NCI-H1092 (cell line): Measurements from ENCODE around the gene CYSRT1.

Source experiments
- DNase-seq: peaks from one replicate; lab custom pipeline; 2025; lab: John Stamatoyannopoulos, UW

The CYSRT1 gene

DNA sequence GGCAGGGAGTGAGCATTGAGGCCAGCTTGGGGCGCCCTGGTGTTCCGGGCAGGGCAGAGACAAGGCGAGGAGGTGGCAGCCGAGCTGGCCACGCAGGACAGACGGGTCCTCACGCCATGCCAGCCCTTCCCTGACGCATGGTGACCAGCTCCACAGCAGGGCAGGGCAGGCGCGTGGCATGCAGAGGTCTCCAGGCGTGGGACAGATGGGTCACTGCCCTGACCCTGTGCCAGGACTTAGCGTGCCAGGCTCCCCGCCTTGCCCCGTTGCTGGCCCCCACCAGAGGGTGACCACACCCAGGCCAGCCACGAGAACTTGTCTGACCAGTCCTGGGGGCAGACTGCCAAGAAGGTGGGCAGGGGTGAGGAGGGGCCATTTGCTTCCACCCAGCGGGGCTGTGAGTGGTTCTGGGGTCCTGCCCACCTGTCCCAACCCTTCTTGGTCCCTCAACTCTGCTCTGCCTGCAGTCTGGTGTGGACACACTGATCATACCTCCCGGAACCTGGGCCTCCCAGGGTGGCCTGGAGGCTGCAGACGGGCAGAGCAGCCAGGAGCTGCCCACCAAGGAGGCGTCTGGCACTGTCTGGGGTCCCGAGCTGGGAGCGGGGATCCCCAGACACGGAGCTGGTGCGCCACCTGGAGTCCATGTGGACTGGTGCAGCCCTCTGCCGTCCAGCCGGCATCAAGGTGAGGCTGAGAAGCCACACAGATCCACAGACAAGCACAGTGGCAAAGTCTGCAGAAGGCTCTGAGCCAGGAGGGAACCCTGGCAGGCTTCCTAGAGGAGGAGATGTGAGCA, 2.3 kb downstream of the CYSRT1 start, which contains the start of gene RNF224:
TSS of gene RNF224 (plus strand) at position 449 of the 799 bp plus-strand sequence. CDS start 834 bp downstream, outside the sequence.
- peak; percentile 60 for DNase-seq

DNA sequence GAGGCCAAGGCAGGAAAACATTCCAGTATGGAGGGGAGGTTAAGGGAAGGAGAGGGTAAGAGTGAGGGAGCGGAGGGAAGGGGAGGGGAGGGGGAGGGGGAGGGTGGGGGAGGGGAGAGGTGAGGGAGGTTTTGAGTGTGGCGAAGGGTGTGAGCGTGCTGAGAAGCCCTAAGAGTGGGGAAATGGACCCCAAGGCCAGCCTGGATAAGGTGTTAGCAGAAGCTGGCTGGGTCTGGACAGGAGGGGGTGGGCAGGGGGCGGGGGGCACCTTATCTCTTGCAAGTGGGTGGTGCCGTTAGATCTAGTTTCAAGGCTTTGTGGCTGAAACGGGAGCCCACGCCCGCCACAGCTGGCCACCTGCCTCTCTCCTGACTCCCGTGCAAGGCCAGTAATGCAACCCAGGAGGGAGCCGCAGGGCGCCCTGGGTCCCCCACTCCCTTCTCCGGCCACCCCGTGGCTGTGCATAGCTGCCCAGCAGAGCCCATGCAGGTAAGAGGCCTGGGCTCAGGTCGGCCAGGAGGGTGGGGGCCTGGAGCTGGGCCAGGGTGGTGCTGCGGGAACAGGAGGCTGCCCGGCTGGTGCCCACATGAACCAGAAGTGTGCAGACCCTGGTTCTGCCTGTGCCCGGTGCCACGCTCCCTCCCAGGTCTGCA, 3.0 kb downstream of the CYSRT1 start:
- DNase-seq = no peak

DNA sequence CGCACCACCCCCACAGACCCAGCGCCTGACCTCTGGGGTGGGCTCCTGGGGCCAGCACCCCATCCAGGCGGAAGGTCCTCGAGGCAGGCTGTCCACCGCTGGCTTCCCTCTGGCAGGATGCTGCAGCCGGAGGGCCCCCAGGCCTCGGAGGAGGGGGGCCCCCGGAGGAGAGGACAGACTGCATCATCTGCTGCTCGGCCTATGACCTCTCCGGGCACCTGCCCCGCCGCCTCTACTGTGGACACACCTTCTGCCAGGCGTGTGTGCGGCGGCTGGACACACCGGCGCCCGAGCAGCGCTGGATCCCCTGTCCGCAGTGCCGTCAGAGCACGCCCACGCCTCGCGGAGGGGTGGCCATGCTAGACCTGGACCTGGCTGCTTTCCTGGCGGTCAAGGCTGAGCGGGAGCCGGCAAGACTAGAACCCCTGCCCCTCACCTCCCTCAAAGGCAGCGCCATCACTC, 3.6 kb downstream of the CYSRT1 start:
- DNase-seq = no peak

DNA sequence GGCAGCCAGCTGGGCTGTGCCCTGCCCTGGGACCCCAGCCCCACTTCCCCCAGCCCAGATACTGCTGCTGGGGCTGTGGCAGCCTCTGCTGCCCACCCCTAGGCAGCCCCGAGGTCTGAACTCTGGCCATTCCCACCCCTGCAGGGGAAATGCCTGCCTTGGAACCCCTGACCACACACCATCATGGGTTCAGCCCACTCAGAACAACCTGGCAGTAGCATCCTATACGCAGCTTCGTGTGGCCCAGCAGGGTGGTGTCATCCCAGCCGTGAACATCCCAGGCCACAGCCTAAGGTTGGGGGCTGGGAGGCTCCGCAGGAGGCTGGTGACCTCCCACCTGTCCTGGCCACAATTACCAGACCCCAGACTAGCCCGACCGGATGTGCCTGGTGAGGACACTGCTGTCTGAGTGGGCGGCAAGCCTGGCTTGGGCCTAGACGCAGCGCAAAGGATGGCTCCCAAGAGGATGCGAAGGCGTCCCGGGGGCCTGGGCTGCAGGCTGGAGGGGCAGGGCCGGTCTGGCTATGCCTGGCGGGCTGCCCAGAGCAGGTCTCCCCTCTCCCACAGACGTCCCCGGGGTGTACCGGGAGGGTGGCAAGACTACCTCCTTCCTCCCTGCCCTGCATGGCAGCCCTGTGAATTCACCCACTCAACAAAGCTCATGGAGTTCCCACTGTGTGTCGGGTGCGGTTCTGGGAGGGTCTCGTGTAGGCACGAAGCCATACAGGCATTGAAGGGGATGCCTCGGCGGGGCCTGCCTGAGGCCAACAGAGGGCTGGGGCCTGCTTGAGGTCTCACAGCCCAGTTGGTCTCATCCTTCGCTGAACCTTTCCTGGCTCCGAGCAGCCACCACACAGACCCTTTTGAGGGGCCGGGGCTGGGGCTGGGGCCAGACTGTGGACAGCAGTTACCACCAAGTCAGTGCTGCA, 4.3 kb downstream of the CYSRT1 start:
- no peak for DNase-seq

DNA sequence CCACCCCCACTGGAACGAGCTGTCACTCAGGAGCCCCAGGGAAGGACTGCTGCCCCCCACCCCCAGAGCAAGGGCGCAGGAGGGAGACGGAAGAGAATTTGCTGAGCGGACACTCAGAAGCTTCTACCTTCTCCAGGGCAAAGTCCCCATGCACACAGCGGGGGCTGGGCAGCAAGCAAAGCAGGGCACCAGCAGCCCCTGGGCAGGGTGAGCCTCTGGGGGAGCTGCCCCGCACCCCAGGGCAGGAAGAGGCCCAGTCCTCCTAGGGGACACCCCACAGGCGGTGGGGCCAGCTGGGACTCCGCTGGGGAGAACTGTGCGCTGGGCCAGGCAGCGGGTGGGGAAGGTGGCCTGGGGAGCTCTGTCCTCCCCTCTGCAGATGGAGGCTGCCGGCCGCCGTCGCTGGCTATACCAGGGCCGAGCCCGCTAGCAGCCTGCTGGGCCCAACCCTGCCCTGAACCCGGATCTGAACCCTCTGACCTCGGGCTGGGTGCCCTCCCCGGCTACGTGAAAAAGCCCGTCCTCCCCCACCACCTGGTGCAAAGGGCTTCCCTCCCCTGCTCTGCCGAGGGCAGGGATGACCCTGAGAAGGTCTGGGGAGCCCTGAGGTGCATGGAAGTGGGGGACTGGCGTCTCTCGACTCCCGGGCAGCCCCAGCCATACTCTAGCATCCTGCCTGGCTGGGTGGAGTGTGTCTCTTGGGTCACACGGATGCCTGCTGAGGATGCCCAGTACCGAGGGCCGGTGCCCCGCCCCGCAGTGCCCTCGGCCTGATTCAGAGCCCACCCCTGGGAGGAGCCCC, 5.1 kb downstream of the CYSRT1 start:
- no peak for DNase-seq

DNA sequence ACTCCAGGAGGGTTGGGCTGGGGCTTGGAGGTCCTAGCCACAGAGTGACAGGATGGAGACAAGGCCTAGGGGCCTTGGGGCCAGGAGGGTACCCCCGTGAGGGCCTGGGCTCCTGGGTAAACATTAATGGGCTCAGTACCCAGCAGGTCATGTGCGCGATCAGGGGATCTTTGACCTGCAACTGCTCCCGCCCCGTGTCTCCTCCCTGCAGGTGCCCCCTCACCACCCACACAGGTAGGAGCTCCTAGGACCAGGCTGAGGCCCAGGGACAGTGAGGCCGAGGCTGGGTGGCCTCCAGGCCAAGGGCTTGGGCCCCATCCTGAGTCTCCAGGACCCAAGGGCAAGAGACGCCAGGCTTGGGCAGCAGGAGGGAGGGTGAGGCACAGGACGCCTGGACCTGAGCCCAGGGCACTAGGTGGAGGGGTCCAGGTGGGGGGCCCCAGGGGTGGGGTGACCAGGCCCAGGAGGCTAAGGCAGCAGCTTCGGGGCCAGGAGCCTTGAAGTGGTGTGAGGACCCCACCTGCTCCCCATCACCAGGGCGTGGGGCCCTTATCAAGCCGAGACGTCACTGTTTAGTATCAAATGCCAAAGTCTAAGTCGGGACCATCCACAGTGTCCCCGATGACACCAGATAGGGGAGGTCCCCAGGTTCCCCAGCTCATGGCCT, 5.9 kb downstream of the CYSRT1 start, which contains the start of gene SLC34A3:
TSS of gene SLC34A3 (plus strand) at position 197 of the 667 bp plus-strand sequence. CDS start 802 bp downstream, outside the sequence.
- DNase-seq = no peak

DNA sequence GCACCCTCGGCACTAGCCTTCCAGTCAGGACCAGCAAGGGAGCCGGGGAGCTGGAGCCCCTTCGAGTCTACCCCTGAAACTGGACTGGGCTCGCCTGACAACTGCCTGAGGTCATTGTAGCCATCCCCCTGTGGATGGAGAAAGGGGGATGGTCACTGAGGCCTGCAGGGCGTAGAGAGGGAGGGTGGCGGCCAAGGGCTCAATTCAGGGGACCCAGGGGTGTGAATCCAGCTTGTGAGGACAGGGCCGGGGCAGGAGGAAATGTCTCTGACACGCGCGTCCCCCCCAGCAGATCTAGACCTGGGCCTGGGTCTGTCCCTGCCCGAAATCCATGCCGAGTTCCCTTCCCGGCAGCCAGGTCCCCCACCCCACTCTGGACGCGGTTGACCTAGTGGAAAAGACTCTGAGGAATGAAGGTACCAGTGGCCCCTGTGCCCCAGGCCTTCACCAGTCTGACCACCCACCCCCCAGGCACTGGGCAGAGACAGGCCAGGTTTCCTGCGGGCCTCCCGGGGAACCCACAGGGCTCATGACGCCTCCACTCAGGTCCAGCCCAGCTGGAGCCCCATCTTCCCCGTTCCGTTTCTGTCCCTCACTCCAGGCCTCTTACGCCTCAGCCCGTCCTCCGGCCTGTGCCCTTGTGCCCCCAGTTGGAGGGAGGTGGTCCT, 6.5 kb downstream of the CYSRT1 start:
- no peak for DNase-seq

DNA sequence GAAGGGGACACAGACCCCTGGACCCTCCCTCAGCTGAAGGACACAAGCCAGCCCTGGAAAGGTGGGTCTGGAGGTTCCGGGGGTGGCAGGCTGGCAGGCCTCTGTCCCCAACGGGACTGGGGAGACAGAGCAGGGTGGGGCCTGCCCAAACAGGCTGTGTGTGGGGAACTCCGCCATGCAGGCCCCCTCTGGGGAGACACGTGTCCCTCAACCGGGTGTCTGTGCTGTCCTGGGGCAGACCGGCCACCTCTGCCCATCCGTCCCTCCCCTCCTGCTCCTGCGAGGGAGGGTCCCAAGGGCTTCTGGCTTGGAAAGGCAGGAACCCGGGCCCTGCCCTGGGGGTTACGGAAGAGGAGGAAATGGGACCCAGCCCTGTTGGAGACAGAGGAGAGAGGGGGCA, 7.1 kb downstream of the CYSRT1 start:
- DNase-seq = no peak

DNA sequence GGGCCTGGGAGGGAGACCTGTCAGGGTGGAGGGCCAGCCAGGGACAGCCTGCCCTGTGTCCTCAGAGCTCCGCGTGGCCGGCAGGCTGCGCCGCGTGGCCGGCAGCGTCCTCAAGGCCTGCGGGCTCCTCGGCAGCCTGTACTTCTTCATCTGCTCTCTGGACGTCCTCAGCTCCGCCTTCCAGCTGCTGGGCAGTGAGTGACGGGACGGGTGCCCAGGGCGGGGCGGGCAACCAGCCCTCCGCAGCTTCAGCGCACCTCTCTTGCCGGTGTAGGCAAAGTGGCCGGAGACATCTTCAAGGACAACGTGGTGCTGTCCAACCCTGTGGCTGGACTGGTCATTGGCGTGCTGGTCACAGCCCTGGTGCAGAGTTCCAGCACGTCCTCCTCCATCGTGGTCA, 7.5 kb downstream of the CYSRT1 start:
- DNase-seq = no peak

DNA sequence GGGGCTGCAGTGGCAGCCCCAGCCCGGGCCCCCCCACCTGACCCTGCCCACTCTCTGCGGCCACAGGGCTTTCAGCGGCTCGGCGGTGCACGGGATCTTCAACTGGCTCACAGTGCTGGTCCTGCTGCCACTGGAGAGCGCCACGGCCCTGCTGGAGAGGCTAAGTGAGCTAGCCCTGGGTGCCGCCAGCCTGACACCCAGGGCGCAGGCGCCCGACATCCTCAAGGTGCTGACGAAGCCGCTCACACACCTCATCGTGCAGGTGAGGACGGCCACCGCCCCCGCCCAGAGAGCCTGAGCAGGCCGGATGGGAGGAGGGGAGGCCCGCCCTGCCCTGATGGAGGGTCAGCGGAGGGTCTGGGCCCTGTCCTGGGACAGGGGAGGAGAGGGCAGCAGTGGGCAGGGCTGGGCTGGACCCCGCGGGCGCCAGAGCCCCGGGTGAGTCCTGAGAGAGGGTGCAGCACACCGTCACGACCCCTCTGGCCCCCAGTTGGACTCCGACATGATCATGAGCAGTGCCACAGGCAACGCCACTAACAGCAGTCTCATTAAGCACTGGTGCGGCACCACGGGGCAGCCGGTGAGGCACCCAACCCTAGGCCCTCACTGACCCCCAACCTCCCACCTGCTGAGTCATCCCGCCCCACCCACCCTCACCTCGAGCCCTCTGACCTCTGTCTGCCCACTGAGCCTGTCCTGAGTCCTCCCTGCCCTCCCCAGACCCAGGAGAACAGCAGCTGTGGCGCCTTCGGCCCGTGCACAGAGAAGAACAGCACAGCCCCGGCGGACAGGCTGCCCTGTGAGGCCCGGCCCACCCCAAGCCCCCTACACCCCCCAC, 8.4 kb downstream of the CYSRT1 start:
- DNase-seq = no peak

DNA sequence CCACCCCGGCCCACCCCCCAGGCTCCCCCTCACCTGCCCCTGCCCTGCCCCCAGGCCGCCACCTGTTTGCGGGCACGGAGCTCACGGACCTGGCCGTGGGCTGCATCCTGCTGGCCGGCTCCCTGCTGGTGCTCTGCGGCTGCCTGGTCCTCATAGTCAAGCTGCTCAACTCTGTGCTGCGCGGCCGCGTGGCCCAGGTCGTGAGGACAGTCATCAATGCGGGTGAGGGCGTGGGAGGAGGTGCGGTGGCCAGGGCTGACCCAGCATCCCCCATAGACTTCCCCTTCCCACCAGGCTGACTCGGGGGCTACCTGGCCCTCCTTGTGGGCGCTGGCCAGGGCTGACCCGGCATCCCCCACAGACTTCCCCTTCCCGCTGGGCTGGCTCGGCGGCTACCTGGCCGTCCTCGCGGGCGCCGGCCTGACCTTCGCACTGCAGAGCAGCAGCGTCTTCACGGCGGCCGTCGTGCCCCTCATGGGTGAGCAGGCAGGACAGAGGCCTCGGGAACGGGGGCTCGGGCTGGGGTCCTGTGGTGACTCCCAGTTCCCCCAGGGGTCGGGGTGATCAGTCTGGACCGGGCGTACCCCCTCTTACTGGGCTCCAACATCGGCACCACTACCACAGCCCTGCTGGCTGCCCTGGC, 9.2 kb downstream of the CYSRT1 start:
- DNase-seq = no peak

DNA sequence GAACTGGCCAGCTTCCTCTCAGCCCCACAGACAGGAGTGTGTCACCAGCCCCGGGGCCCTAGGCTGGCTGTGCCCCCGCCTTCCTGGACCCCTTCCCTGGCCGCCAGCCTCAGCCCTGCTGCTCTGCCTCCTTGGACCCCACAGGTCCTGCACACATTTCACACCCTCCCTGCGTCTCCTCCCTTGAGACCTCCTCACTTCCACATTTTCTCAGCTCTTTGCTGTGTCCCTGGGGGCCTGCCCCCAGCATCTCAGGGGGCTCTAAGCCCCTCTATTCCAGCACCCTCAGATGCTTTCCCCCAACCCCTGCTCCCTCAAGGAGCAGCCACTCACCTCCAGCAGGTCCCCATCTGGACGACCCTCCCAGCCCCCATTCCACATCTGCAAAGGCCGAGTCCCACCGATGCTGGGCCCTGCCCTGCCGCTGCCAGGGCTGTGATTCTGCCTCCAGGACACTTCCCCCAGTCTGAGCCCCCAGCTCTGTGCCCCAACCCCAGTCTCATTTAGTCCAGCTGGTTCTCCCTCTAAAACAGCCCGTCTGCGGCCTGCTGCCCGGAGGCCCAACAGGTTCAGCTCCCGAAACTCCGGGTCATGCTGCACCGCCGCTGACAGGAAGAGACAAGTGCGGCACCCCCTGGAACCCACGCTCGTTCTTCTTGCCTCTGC, 9.9 kb downstream of the CYSRT1 start:
- no peak for DNase-seq

DNA sequence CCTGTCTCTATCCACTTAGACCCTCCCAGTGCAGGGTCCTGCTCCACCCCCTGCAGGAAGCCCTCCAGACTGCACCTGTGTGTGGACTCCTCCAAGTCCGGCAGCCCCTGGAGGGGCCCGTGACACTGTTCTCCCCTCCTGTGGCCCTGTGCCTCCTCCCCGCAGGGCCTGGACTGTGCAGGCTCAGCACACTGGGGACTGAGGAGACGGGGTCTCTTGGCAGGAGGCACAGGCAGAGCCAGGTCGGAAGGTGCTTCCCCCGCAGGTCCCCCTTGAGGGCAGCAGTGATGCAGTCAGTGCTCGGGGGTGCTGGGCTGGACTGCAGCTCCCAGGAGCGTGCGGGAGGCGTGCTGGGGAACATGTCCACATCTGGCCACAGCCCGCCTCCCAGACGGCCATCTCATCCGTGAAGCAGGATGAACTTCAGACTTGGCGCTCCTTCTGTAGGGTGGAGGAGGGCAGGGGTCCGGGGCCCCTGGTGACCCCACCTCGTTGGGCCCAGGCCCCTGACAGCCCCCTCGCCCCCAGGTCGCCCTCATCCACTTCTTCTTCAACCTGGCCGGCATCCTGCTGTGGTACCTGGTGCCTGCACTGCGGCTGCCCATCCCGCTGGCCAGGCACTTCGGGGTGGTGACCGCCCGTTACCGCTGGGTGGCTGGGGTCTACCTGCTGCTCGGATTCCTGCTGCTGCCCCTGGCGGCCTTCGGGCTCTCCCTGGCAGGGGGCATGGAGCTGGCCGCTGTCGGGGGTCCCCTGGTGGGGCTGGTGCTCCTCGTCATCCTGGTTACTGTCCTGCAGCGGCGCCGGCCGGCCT, 10.7 kb downstream of the CYSRT1 start:
- no peak for DNase-seq

DNA sequence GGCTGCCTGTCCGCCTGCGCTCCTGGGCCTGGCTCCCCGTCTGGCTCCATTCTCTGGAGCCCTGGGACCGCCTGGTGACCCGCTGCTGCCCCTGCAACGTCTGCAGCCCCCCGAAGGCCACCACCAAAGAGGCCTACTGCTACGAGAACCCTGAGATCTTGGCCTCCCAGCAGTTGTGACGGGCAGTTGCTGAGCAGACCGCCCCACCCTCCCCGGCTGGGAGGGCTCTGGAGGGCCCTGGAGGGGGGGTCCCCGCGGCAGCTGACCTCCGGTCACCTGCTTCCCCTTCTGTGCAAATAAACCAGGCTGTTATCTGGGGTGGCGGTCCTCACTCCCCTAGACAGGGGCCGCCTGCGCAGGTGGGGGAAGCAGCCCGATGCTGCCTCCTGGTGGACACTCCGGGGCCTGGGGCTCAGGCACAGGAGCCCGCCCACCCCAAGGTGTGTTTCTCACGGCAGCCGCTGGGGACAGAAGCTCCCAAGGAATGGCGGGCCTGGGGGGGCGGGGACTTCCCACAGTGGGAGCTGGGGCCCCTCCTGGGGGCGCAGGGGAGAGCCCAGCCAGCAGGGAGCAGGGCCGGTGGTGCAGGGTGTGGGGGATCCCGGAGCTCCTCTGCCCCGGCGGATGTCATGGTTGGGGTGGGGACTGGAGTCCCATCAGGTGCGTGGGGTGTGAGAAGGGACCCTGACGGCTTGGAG, 11.4 kb downstream of the CYSRT1 start:
- peak; percentile 82 for DNase-seq

DNA sequence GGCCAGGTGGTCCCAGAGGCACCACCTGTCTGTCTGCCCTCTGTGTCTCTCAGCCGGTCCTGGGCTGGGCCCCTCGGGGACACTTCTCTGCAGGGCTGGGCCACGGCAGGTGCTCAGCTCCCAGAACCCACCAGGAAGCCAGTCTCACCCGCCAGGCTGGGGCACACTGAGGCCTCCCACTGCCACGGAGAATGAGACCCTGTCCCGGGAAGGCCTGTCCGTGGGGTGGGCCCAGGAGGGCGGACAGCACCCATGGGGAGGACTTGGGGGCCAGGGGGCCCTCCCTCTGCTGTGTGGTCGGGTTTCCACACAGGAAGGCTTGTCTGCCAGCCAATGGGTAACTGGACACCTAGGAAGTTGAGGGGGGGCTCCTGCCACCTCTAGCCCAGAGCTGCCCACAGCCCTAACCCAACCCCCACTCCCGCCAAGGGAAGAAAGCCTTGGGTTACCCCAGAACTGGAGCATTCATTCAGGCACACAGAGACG, 12.0 kb downstream of the CYSRT1 start:
- no peak for DNase-seq
